Peyer's patch (tissue), 4 donors: ENCODE data around the gene SLC27A1.
"Not testable (repeated sequence)": the region's sequence is repeated elsewhere in the genome, so short reads cannot be mapped to it uniquely, and the experiment has no call there.

Experiments
- POLR2A ChIP-seq, 2 donors: fragments of 450-650 bp; IDR thresholded peaks; one replicate each; pipeline ENCODE4 v1.5.1; 2017; ENCODE audit warnings: antibody characterized with exemption in 2 of 2, mild to moderate bottlenecking in 2 of 2, moderate library complexity in 2 of 2
- TF ChIP-seq, protein P1 (sequence below), 6 experiments: fragments of 450-650 bp in 4 of 6; fragments of 200-600 bp in 2 of 6; sonication (generic) in 1 of 6; IDR thresholded peaks; one replicate each; pipeline ENCODE4 v1.5.1; 2017 to 2019; ENCODE audit warnings: antibody characterized with exemption in 6 of 6, mild to moderate bottlenecking in 3 of 6, moderate library complexity in 1 of 6

DNA sequence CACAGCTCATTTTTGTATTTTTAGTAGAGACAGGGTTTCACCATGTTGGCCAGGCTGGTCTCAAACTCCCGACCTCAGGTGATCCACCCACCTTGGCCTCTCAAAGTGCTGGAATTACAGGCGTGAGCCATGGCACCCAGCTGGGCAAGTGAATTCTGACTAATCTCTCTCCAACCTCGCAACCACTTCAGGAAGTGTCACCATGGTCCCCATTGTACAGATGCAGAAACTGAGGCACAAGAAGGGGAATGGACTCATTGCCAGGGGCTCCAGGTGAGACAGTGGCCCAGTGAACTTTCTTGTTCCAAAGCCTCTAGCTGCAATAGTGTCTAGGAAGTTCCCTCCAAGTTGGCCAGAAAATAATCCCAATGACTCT lies 38.2 kb downstream of the SLC27A1 start:
- TF ChIP-seq, protein P1, sequence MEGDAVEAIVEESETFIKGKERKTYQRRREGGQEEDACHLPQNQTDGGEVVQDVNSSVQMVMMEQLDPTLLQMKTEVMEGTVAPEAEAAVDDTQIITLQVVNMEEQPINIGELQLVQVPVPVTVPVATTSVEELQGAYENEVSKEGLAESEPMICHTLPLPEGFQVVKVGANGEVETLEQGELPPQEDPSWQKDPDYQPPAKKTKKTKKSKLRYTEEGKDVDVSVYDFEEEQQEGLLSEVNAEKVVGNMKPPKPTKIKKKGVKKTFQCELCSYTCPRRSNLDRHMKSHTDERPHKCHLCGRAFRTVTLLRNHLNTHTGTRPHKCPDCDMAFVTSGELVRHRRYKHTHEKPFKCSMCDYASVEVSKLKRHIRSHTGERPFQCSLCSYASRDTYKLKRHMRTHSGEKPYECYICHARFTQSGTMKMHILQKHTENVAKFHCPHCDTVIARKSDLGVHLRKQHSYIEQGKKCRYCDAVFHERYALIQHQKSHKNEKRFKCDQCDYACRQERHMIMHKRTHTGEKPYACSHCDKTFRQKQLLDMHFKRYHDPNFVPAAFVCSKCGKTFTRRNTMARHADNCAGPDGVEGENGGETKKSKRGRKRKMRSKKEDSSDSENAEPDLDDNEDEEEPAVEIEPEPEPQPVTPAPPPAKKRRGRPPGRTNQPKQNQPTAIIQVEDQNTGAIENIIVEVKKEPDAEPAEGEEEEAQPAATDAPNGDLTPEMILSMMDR (IDR thresholded peaks at IDR 0.05) = not testable (repeated sequence)
- not testable (repeated sequence) for TF ChIP-seq POLR2A (IDR thresholded peaks at IDR 0.05)
